GM12878 (cell line): ENCODE measurements around the gene ZNF385A. TPM values are rescaled to one million over a fixed set of nuclear protein-coding genes. Genes with fewer than 3 reads are reported as not detected.

Source experiments
- ATAC-seq: fragments of 200-7000 bp; cut with Tn5 transposase; 3 replicates; pipeline ENCODE4 v1.9.1; 2020; ENCODE audit warnings: mild to moderate bottlenecking, moderate library complexity
- BruUV-seq: library from RNA; stranded (reverse); fragments of 400-500 nt; replicated peaks from 2 replicates; lab custom pipeline; 2021; lab: Mats Ljungman, UMichigan
- CTCF ChIA-PET: fragments of 300-600 bp; sonication (Branson Sonifier 250); formaldehyde crosslinking; extraction: SDS; loops from one replicate; lab custom pipeline; 2021; ENCODE audit warnings: inconsistent platforms; lab: Yijun Ruan, JAX
- POLR2A ChIA-PET: fragments of 350-600 bp; formaldehyde crosslinking; extraction: SDS; loops from one replicate; lab custom pipeline; 2021; ENCODE audit warnings: inconsistent platforms; lab: Charles Lee
- RAD21 ChIA-PET: fragments of 300-600 bp; sonication (Branson Sonifier 250); formaldehyde crosslinking; loops from one replicate; lab custom pipeline; 2023; ENCODE audit warnings: antibody characterized with exemption; ENCODE audit not compliant: unreplicated experiment; lab: Charles Lee
- SMC1A ChIA-PET: fragments of 300-600 bp; sonication (Branson Sonifier 250); formaldehyde crosslinking; loops from one replicate; lab custom pipeline; 2023; ENCODE audit not compliant: unreplicated experiment, uncharacterized antibody; lab: Charles Lee
- DNase-seq: peaks from one replicate; pipeline ENCODE4 v3.0.0-alpha.2; 2011; ENCODE audit warnings: low read depth, low spot score
- FAIRE-seq: peaks from 3 replicates; lab custom pipeline; 2011; peaks lifted over from hg19 to GRCh38; lab: Jason Lieb, UNC
- H2AFZ ChIP-seq: 2 replicates; pipeline ENCODE4 v1.6.0; 2011; ENCODE audit warnings: low read depth, low read length, control low read depth; ENCODE audit not compliant: control insufficient read depth
- H3K27ac ChIP-seq: 2 replicates; pipeline ENCODE4 v1.5.1; 2011; ENCODE audit warnings: control low read depth; ENCODE audit not compliant: control insufficient read depth, insufficient read depth
- H3K27me3 ChIP-seq, 2 experiments: replicated peaks in 1 of 2; 2 replicates each; pipeline versions ENCODE4 v1.6.0 to v1.6.1; 2011; ENCODE audit warnings: low read length in 1 of 2; ENCODE audit not compliant: control insufficient read depth in 2 of 2, insufficient read depth in 2 of 2
- H3K36me3 ChIP-seq, 2 experiments: 2 replicates each; pipeline ENCODE4 v1.5.1; 2011; ENCODE audit warnings: low read length in 1 of 2; ENCODE audit not compliant: control insufficient read depth in 2 of 2, insufficient read depth in 2 of 2
- H3K4me1 ChIP-seq: 2 replicates; pipeline ENCODE4 v1.6.1; 2011; ENCODE audit warnings: mild to moderate bottlenecking, low read length, moderate library complexity, mixed read lengths; ENCODE audit not compliant: control insufficient read depth, insufficient read depth
- H3K4me2 ChIP-seq: 2 replicates; pipeline ENCODE4 v1.6.0; 2011; ENCODE audit warnings: control low read depth; ENCODE audit not compliant: control insufficient read depth, insufficient read depth
- H3K4me3 ChIP-seq: fragments of 200-600 bp; sonication (generic); 2 replicates; pipeline ENCODE4 v1.5.1; 2016
- H3K79me2 ChIP-seq: 2 replicates; pipeline ENCODE4 v1.6.0; 2011; ENCODE audit warnings: low read length; ENCODE audit not compliant: control insufficient read depth, insufficient read depth
- H3K9ac ChIP-seq: 2 replicates; pipeline ENCODE4 v1.8.0; 2011; ENCODE audit warnings: low read length, control low read depth, mixed read lengths; ENCODE audit not compliant: control insufficient read depth, insufficient read depth
- H3K9me3 ChIP-seq: replicated peaks from 3 replicates; pipeline ENCODE4 v1.5.1; 2011; ENCODE audit warnings: mild to moderate bottlenecking, low read length; ENCODE audit not compliant: control insufficient read depth, insufficient read depth
- H4K20me1 ChIP-seq: 2 replicates; pipeline ENCODE4 v1.6.0; 2011; ENCODE audit not compliant: control insufficient read depth, insufficient read depth
- BRCA1 ChIP-seq: IDR thresholded peaks from 2 replicates; pipeline ENCODE4 v1.6.1; 2011; ENCODE audit warnings: low read depth, low read length, improper control_type of control experiment
- ESRRA ChIP-seq: IDR thresholded peaks from 2 replicates; pipeline ENCODE4 v1.6.1; 2012; ENCODE audit warnings: mild to moderate bottlenecking, low read length, improper control_type of control experiment
- LARP7 ChIP-seq: fragments of 450-650 bp; IDR thresholded peaks from 2 replicates; pipeline ENCODE4 v1.6.1; 2017; ENCODE audit warnings: mild to moderate bottlenecking
- NFIC ChIP-seq: IDR thresholded peaks from 2 replicates; pipeline ENCODE4 v1.6.1; 2012; ENCODE audit warnings: low read depth, mild to moderate bottlenecking, inconsistent platforms, low read length, moderate library complexity
- NFYA ChIP-seq: IDR thresholded peaks from 2 replicates; pipeline ENCODE4 v1.6.1; 2011; ENCODE audit warnings: low read depth, mild to moderate bottlenecking, low read length, improper control_type of control experiment, borderline replicate concordance
- PBX3 ChIP-seq: IDR thresholded peaks from 2 replicates; pipeline ENCODE4 v1.6.1; 2011; ENCODE audit warnings: mild to moderate bottlenecking, low read depth, low read length, moderate library complexity; ENCODE audit not compliant: insufficient replicate concordance
- POU2F2 ChIP-seq: IDR thresholded peaks from 3 replicates; pipeline ENCODE4 v1.6.1; 2011; ENCODE audit warnings: low read depth, mild to moderate bottlenecking, low read length, borderline replicate concordance
- PRDM15 ChIP-seq: fragments of 450-650 bp; formaldehyde crosslinking; IDR thresholded peaks from 2 replicates; pipeline ENCODE4 v1.4.0; 2020; ENCODE audit warnings: mild to moderate bottlenecking, moderate library complexity
- USF1 ChIP-seq: IDR thresholded peaks from 2 replicates; pipeline ENCODE4 v1.6.1; 2011; ENCODE audit warnings: borderline replicate concordance, low read depth, mild to moderate bottlenecking, moderate library complexity, mixed read lengths, low read length; ENCODE audit not compliant: insufficient read depth; ENCODE audit errors: extremely low read length
- ZNF592 ChIP-seq: fragments of 450-650 bp; IDR thresholded peaks from 2 replicates; pipeline ENCODE4 v1.6.1; 2017; ENCODE audit warnings: mild to moderate bottlenecking, moderate library complexity
- ZNF622 ChIP-seq: fragments of 450-650 bp; IDR thresholded peaks from 2 replicates; pipeline ENCODE4 v1.6.1; 2017; ENCODE audit warnings: mild to moderate bottlenecking, inconsistent platforms
- WGBS: methylation state at CpG from one replicate; pipeline ENCODE4 v1.1.6; 2016; ENCODE audit warnings: low lambda C conversion rate; ENCODE audit not compliant: insufficient replicate concordance, insufficient coverage; ENCODE audit errors: missing lambda C conversion rate; 5-methylcytosine and 5-hydroxymethylcytosine counted together
- in situ Hi-C: fragments of 300-500 bp; cut with MboI; formaldehyde crosslinking; loops from 9 replicates; pipeline ENCODE4 v1.14.3; 2018; ENCODE audit warnings: mixed read lengths
- intact Hi-C: fragments of 100-400 bp; cut with micrococcal nuclease; formaldehyde crosslinking; loops from one replicate; pipeline ENCODE4 v1.14.2; 2022; ENCODE audit not compliant: unreplicated experiment
- polyA plus RNA-seq, 11 experiments: library from polyadenylated mRNA; depleted of rRNA in 4 of 11; unstranded in 6 of 11; stranded (reverse) in 5 of 11; fragments of >200 nt; fragmentation: Nextera tagmentation in 4 of 11; fragmentation: Illumina TruSeq in 1 of 11; extraction: Ambion mirVana in 4 of 11; extraction: Trizol in 1 of 11; gene quantifications; 1 replicate in 1 of 11; 2 replicates in 10 of 11; pipeline versions ENCODE4 v1.2.1 to v1.2.3, GENCODE V29; 2011 to 2016; ENCODE audit warnings: inconsistent platforms in 2 of 11, missing spikeins in 2 of 11, low read depth in 1 of 11
- total RNA-seq, 4 experiments: library from RNA; depleted of rRNA in 3 of 4; stranded (reverse); fragments of >200 nt in 3 of 4; fragmentation: Illumina TruSeq in 1 of 4; extraction: Trizol in 1 of 4; gene quantifications; 2 replicates each; pipeline versions ENCODE4 v1.2.1 to v1.2.3, GENCODE V29; 2013 to 2021

Gene ZNF385A
- total and polyA plus RNA-seq, 10 of the 15 experiments (the other 5 are each of a cell fraction or from before 2014, with no cell fraction given), result 0.26 to 26.1 (median 4.9) TPM

- no peaks in the 10 kb centered on the region for H3K9me3 ChIP-seq
- no peak for FAIRE-seq
- H3K36me3 ChIP-seq, result no peaks in the 10 kb centered on the region
- H3K4me2 ChIP-seq, result no peak overlapping the region
- POLR2A ChIA-PET, result interaction anchor here (0.5 to 0.7 kb wide), 2 partner anchors 20 to 125 kb away, joined by 3 to 4 read pairs; no protein-coding TSS in a partner anchor
- no peak overlapping the region; the same call in 1 of the 2 replicates for H2AFZ ChIP-seq
- BruUV-seq, result no TSS peak
- WGBS, result 21% methylated on average over 19 of the region's 19 CpGs
- no peaks in the 10 kb centered on the region for H3K79me2 ChIP-seq
- CTCF ChIA-PET, result interaction anchor here (0.7 to 6.4 kb wide), 51 partner anchors 8 to 387 kb away, joined by 3 to 66 read pairs (median 5); partner anchors contain the start of genes CBX5, COPZ1 and NCKAP1L
- no peak overlapping the region for H3K4me3 ChIP-seq
- ATAC-seq, result peak; percentile 95
- H3K27me3 ChIP-seq, result no peaks in the 10 kb centered on the region
- peaks cover 4% of the 10 kb centered on the region for H3K4me1 ChIP-seq
- RAD21 ChIA-PET, result interaction anchor here (0.7 to 2.5 kb wide), 10 partner anchors 9 to 161 kb away, joined by 3 to 16 read pairs (median 4); no protein-coding TSS in a partner anchor
- H3K27ac ChIP-seq, result no peak overlapping the region
- in situ Hi-C loops (no loop called here), intact Hi-C loops (loop anchor here (10.0 kb wide), 1 partner anchor 375 kb away; the partner anchor contains the start of genes HOXC8 and HOXC9)
- no peaks in the 10 kb centered on the region for H4K20me1 ChIP-seq
- H3K9ac ChIP-seq, result no peak overlapping the region
- DNase-seq, result no peak
- SMC1A ChIA-PET, result interaction anchor here (0.8 to 4.1 kb wide), 15 partner anchors 12 to 168 kb away, joined by 3 to 17 read pairs (median 4); partner anchors contain the start of genes COPZ1 and ITGA5
- no peak for TF ChIP-seq NFYA
- TF ChIP-seq PRDM15, result no peak
- 0 out of 2 replicates have a peak, but pooled peaks have one; percentile 56 for TF ChIP-seq ESRRA
- TF ChIP-seq POU2F2, result peak; percentile 72; the same call in 1 of the 3 replicates
- no peak for TF ChIP-seq ZNF622
- TF ChIP-seq LARP7, result no peak
- peak; percentile 92 for TF ChIP-seq ZNF592
- 0 out of 2 replicates have a peak, but pooled peaks have one; percentile 23 for TF ChIP-seq BRCA1
- TF ChIP-seq PBX3, result no peak
- TF ChIP-seq USF1, result no peak
- TF ChIP-seq NFIC, result no peak
These were observed 4.9 kb downstream of the ZNF385A start for GRCh38 chr12:54379398-54380201.
